ENCODE measurements around the gene BPIFA2. TPM values are rescaled to one million over a fixed set of nuclear protein-coding genes. Genes with fewer than 3 reads are reported as not detected.

The BPIFA2 gene
- total and polyA plus RNA-seq, 2 of the 4 experiments (the other 2 are of a cell fraction) = not detected

DNA sequence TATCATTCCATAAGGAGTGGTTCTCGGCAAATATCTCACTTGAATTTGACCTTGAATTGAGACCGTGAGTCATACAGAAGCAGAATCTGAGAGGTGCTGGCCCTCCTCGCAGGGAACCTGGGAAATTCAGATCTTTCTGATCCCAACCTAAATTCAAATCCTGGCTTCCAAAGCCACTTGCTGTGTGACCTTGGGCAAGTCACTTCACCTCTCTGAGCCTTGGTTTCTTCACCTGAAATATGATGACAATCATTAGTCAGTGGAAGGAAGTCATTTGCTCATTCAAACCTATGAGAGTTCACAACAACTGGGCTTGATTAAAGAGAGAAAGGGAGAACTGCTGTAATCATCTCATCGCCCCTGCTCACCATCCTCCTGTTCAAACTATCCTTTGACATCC lies 56.4 kb downstream of the BPIFA2 start:
- ChIA-PET CTCF (no interaction called here), POLR2A (ENCODE audit: unreplicated experiment) (no interaction called here)
- no peak overlapping the region for H3K27ac ChIP-seq (ENCODE audit: insufficient read depth, low read length)
- no peak overlapping the region for H3K14ac ChIP-seq (replicated peaks; ENCODE audit: low read depth, low read length)
- in situ Hi-C loops (cut with MboI; ENCODE audit: low sequenced_read_pairs) (no loop called here), dilution Hi-C loops (cut with HindIII; ENCODE audit: low sequenced_read_pairs, unreplicated experiment) (no loop called here), intact Hi-C loops (cut with micrococcal nuclease) (no loop called here)
- H3K9me1 ChIP-seq (ENCODE audit: insufficient read depth, low read length) = no peaks in the 10 kb centered on the region
- H4K8ac ChIP-seq (ENCODE audit: low read depth in 2 of 2, low read length in 2 of 2) = no peak overlapping the region
- H2BK120ac ChIP-seq (ENCODE audit: low read depth, low read length) = no peak overlapping the region
- ATAC-seq (ENCODE audit: low read depth) (no peak), DNase-seq (no peak)
- BruUV-seq (replicated peaks) = no TSS peak
- TF ChIP-seq, protein P1, sequence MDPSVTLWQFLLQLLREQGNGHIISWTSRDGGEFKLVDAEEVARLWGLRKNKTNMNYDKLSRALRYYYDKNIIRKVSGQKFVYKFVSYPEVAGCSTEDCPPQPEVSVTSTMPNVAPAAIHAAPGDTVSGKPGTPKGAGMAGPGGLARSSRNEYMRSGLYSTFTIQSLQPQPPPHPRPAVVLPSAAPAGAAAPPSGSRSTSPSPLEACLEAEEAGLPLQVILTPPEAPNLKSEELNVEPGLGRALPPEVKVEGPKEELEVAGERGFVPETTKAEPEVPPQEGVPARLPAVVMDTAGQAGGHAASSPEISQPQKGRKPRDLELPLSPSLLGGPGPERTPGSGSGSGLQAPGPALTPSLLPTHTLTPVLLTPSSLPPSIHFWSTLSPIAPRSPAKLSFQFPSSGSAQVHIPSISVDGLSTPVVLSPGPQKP (IDR thresholded peaks at IDR 0.05; ENCODE audit: borderline replicate concordance, low read depth, low read length) = no peak
- TF ChIP-seq POLR2A (IDR thresholded peaks at IDR 0.05; ENCODE audit: low read depth, low read length) (no peak), MAFK (IDR thresholded peaks at IDR 0.05; ENCODE audit: low read depth, low read length) (no peak), SMC3 (IDR thresholded peaks at IDR 0.05; ENCODE audit: low read depth, low read length) (no peak), BHLHE40 (IDR thresholded peaks at IDR 0.05; ENCODE audit: low read depth, low read length) (no peak), CHD1 (IDR thresholded peaks at IDR 0.05; ENCODE audit: low read depth, low read length) (no peak), MXI1 (IDR thresholded peaks at IDR 0.05; ENCODE audit: borderline replicate concordance, low read depth, low read length) (no peak), RFX5 (IDR thresholded peaks at IDR 0.05; ENCODE audit: low read depth, low read length) (no peak), MAZ (IDR thresholded peaks at IDR 0.05; ENCODE audit: borderline replicate concordance, low read depth, low read length) (no peak), NFE2L2 (IDR thresholded peaks at IDR 0.05; ENCODE audit: low read depth, low read length) (no peak)
- TF ChIP-seq, protein P2, sequence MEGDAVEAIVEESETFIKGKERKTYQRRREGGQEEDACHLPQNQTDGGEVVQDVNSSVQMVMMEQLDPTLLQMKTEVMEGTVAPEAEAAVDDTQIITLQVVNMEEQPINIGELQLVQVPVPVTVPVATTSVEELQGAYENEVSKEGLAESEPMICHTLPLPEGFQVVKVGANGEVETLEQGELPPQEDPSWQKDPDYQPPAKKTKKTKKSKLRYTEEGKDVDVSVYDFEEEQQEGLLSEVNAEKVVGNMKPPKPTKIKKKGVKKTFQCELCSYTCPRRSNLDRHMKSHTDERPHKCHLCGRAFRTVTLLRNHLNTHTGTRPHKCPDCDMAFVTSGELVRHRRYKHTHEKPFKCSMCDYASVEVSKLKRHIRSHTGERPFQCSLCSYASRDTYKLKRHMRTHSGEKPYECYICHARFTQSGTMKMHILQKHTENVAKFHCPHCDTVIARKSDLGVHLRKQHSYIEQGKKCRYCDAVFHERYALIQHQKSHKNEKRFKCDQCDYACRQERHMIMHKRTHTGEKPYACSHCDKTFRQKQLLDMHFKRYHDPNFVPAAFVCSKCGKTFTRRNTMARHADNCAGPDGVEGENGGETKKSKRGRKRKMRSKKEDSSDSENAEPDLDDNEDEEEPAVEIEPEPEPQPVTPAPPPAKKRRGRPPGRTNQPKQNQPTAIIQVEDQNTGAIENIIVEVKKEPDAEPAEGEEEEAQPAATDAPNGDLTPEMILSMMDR (conservative IDR thresholded peaks at IDR 0.05; ENCODE audit: low read depth, low read length) = no peak
- TF ChIP-seq, protein P3, sequence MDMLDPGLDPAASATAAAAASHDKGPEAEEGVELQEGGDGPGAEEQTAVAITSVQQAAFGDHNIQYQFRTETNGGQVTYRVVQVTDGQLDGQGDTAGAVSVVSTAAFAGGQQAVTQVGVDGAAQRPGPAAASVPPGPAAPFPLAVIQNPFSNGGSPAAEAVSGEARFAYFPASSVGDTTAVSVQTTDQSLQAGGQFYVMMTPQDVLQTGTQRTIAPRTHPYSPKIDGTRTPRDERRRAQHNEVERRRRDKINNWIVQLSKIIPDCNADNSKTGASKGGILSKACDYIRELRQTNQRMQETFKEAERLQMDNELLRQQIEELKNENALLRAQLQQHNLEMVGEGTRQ (IDR thresholded peaks at IDR 0.05; ENCODE audit: low read depth, low read length) = no peak
- no peak overlapping the region for H2BK20ac ChIP-seq (ENCODE audit: low read depth, low read length)
- H3K9ac ChIP-seq (ENCODE audit: low read depth, low read length) = no peak overlapping the region
- H2AFZ ChIP-seq (replicated peaks; ENCODE audit: low read length, poor library complexity) = no peak overlapping the region
- no peaks in the 10 kb centered on the region for H3K9me3 ChIP-seq (ENCODE audit: control insufficient read depth, insufficient read depth, low read length)
- H3K4me3 ChIP-seq (ENCODE audit: insufficient read depth, low read depth, low read length) = no peak overlapping the region
- H3K4me2 ChIP-seq (ENCODE audit: low read depth, low read length) = no peak overlapping the region
- H2BK5ac ChIP-seq (ENCODE audit: low read depth, low read length, poor library complexity, severe bottlenecking) = no peak overlapping the region
- H3K79me1 ChIP-seq (ENCODE audit: low read depth in 1 of 2, low read length in 2 of 2) = no peaks in the 10 kb centered on the region
- H4K20me1 ChIP-seq (ENCODE audit: insufficient read depth, low read length) = no peaks in the 10 kb centered on the region
- H3K18ac ChIP-seq (ENCODE audit: low read depth, low read length) = no peak overlapping the region
- peaks cover 2% of the 10 kb centered on the region; the same call in 1 of the 2 replicates for H3K27me3 ChIP-seq (ENCODE audit: control insufficient read depth, insufficient read depth, low read length)
- H4K91ac ChIP-seq (ENCODE audit: insufficient read depth, low read depth, low read length) = no peak overlapping the region
- no peak overlapping the region for H2AK5ac ChIP-seq (ENCODE audit: low read depth, low read length)
- no peaks in the 10 kb centered on the region for H3K4me1 ChIP-seq (ENCODE audit: control insufficient read depth, insufficient read depth, low read length)
- 63% methylated on average over 3 of the region's 4 CpGs; no CpG with 5 or more reads in 1 of the 2 experiments for WGBS, 2 experiments (ENCODE audit: extremely low coverage in 2 of 2, insufficient read length in 1 of 2)
- H2BK15ac ChIP-seq (ENCODE audit: low read depth, low read length) = no peak overlapping the region
- no peak overlapping the region for H3K4ac ChIP-seq (ENCODE audit: low read depth, low read length)
- H3K23ac ChIP-seq (ENCODE audit: low read depth, low read length) = no peak overlapping the region
- no peak overlapping the region for H4K5ac ChIP-seq (ENCODE audit: low read depth, low read length)
- H2AK9ac ChIP-seq (replicated peaks; ENCODE audit: low read depth, low read length, poor library complexity) = no peak overlapping the region
- no peak overlapping the region for H3K56ac ChIP-seq (ENCODE audit: extremely low read depth, insufficient read depth, low read length)
- no peaks in the 10 kb centered on the region for H3K36me3 ChIP-seq (ENCODE audit: control insufficient read depth, insufficient read depth, low read length)

Measured in IMR-90 (cell line).